CD4-positive, alpha-beta T cell (primary cell): Measurements from ENCODE around the gene ZNF691. TPM values are rescaled to one million over a fixed set of nuclear protein-coding genes. Genes with fewer than 3 reads are reported as not detected.

Source experiments
- ATAC-seq: fragments of 200-7000 bp; cut with Tn5 transposase; one replicate; pipeline ENCODE4 v1.10.0; 2022; ENCODE audit warnings: mild to moderate bottlenecking; ENCODE audit not compliant: poor library complexity
- CTCF ChIA-PET: fragments of 350-600 bp; sonication (Branson Sonifier 250); formaldehyde crosslinking; loops from one replicate; lab custom pipeline; 2021; ENCODE audit warnings: antibody characterized with exemption, inconsistent platforms; lab: Charles Lee
- POLR2A ChIA-PET: fragments of 350-600 bp; sonication (Branson Sonifier 250); formaldehyde crosslinking; loops from one replicate; lab custom pipeline; 2021; ENCODE audit warnings: antibody characterized with exemption, inconsistent platforms; lab: Charles Lee
- DNase-seq, 14 experiments: peaks; one replicate each; pipeline ENCODE4 v3.0.0-alpha.2; 2013 to 2020; ENCODE audit warnings: mixed read lengths in 2 of 14
- H3K27ac ChIP-seq, 2 donors: one replicate each; pipeline versions ENCODE4 v1.5.1 to v1.7.0; 2013; ENCODE audit warnings: low read length in 2 of 2, low read depth in 1 of 2, mild to moderate bottlenecking in 1 of 2
- H3K27me3 ChIP-seq, 2 experiments: 1 replicate in 1 of 2; 2 replicates in 1 of 2; pipeline versions ENCODE4 v1.6.1 to v1.7.0; 2013; ENCODE audit warnings: low read length in 2 of 2, control low read depth in 1 of 2, mild to moderate bottlenecking in 1 of 2, moderate library complexity in 1 of 2; ENCODE audit not compliant: insufficient read depth in 2 of 2, control insufficient read depth in 1 of 2
- H3K36me3 ChIP-seq: one replicate; pipeline ENCODE4 v1.6.1; 2013; ENCODE audit warnings: low read length, control low read depth; ENCODE audit not compliant: insufficient read depth
- H3K4me1 ChIP-seq: one replicate; pipeline ENCODE4 v1.6.1; 2013; ENCODE audit warnings: low read length, control low read depth; ENCODE audit not compliant: insufficient read depth
- H3K4me3 ChIP-seq: one replicate; pipeline ENCODE4 v1.5.1; 2013; ENCODE audit warnings: mild to moderate bottlenecking, low read length, moderate library complexity
- H3K9me3 ChIP-seq, 2 experiments: 1 replicate in 1 of 2; 2 replicates in 1 of 2; pipeline versions ENCODE4 v1.6.1 to v1.7.0; 2013; ENCODE audit warnings: low read length in 2 of 2, mild to moderate bottlenecking in 2 of 2, control low read depth in 1 of 2, moderate library complexity in 1 of 2; ENCODE audit not compliant: control insufficient read depth in 1 of 2, insufficient read depth in 1 of 2
- H3K27ac Mint-ChIP-seq: one replicate; pipeline ENCODE4 v1.8.0; 2020; ENCODE audit warnings: mixed read lengths
- H3K27me3 Mint-ChIP-seq: one replicate; pipeline ENCODE4 v1.8.0; 2021; ENCODE audit warnings: mixed read lengths
- H3K36me3 Mint-ChIP-seq: one replicate; pipeline ENCODE4 v1.8.0; 2021; ENCODE audit warnings: low read depth, mixed read lengths
- H3K4me1 Mint-ChIP-seq: one replicate; pipeline ENCODE4 v1.8.0; 2021; ENCODE audit warnings: low read depth, mixed read lengths
- H3K4me3 Mint-ChIP-seq: one replicate; pipeline ENCODE4 v1.8.0; 2020; ENCODE audit warnings: mild to moderate bottlenecking, mixed read lengths
- H3K9me3 Mint-ChIP-seq: one replicate; pipeline ENCODE4 v1.8.0; 2020; ENCODE audit warnings: mixed read lengths
- CTCF ChIP-seq: fragments of 200-600 bp; IDR thresholded peaks from one replicate; pipeline ENCODE4 v1.8.0; 2022; ENCODE audit warnings: antibody characterized with exemption, mild to moderate bottlenecking
- intact Hi-C, 2 experiments: fragments of 100-400 bp; cut with DNase I in 1 of 2; cut with micrococcal nuclease in 1 of 2; formaldehyde crosslinking; loops; one replicate each; pipeline versions ENCODE4 v1.15.1 to v1.9.0; 2023 to 2025; cut with DNase I, micrococcal nuclease
- total RNA-seq, 174 experiments: library from RNA in 2 of 174; stranded (reverse) in 2 of 174; gene quantifications; one replicate each; pipeline ENCODE4 v1.2.3 and lab custom pipeline; 2021 to 2026

The ZNF691 gene
- total RNA-seq, 2 experiments from 2014 or later, result 1.2 to 1.7 TPM

- Mint-ChIP-seq H3K4me1 (no peaks in the 10 kb centered on the region), H3K27me3 (no peaks in the 10 kb centered on the region), H3K9me3 (no peaks in the 10 kb centered on the region), H3K36me3 (peaks cover 21% of the 10 kb centered on the region), H3K4me3 (no peak overlapping the region), H3K27ac (no peak overlapping the region)
- Histone ChIP-seq H3K4me1 (no peaks in the 10 kb centered on the region), H3K27me3 (no peaks in the 10 kb centered on the region), H3K36me3 (peaks cover 2% of the 10 kb centered on the region), H3K9me3 (no peaks in the 10 kb centered on the region), H3K4me3 (no peak overlapping the region), H3K27ac (no peak overlapping the region)
- DNase-seq (no peak), ATAC-seq (no peak)
- TF ChIP-seq CTCF, result no peak
- POLR2A ChIA-PET, result interaction anchor here (1.3 kb wide), 1 partner anchor 16 kb away, joined by 3 read pairs; no protein-coding TSS in a partner anchor
- CTCF ChIA-PET, result no interaction called here
- intact Hi-C loops, result no loop called here
Measured at GRCh38 chr1:42801832-42802473, 44.5 kb upstream of the ZNF691 start.

- no peak for DNase-seq
- Mint-ChIP-seq H3K27me3 (no peaks in the 10 kb centered on the region), H3K36me3 (peaks cover 21% of the 10 kb centered on the region), H3K9me3 (no peaks in the 10 kb centered on the region), H3K4me1 (peaks cover 6% of the 10 kb centered on the region), H3K4me3 (no peak overlapping the region), H3K27ac (peak overlapping the region; percentile 57)
- ATAC-seq, result no peak
- intact Hi-C loops, result no loop called here
- Histone ChIP-seq H3K4me3 (no peak overlapping the region), H3K27me3 (no peaks in the 10 kb centered on the region), H3K9me3 (no peaks in the 10 kb centered on the region), H3K27ac (no peak overlapping the region), H3K36me3 (peaks cover 4% of the 10 kb centered on the region), H3K4me1 (peaks cover 5% of the 10 kb centered on the region)
- CTCF ChIA-PET, result no interaction called here
- TF ChIP-seq CTCF, result no peak
- POLR2A ChIA-PET, result interaction anchor here (2.2 kb wide), 1 partner anchor 10 kb away, joined by 13 read pairs; the partner anchor contains the start of gene ERMAP
Measured at GRCh38 chr1:42806171-42806570, 40.2 kb upstream of the ZNF691 start.

- Mint-ChIP-seq H3K4me1 (peaks cover 9% of the 10 kb centered on the region), H3K27me3 (no peaks in the 10 kb centered on the region), H3K36me3 (peaks cover 25% of the 10 kb centered on the region), H3K27ac (peak overlapping the region; percentile 57), H3K9me3 (no peaks in the 10 kb centered on the region), H3K4me3 (no peak overlapping the region)
- ATAC-seq (no peak), DNase-seq (no peak)
- Histone ChIP-seq H3K4me3 (no peak overlapping the region), H3K9me3 (no peaks in the 10 kb centered on the region), H3K27me3 (no peaks in the 10 kb centered on the region), H3K4me1 (peaks cover 5% of the 10 kb centered on the region), H3K27ac (no peak overlapping the region), H3K36me3 (peaks cover 8% of the 10 kb centered on the region)
- ChIA-PET POLR2A (interaction anchor here (2.2 kb wide), 1 partner anchor 10 kb away, joined by 13 read pairs; the partner anchor contains the start of gene ERMAP), CTCF (no interaction called here)
- intact Hi-C loops, result no loop called here
- TF ChIP-seq CTCF, result no peak
Measured at GRCh38 chr1:42806593-42806992, 39.8 kb upstream of the ZNF691 start.
